Caki2 (cell line): ENCODE measurements around the gene DSC3. TPM values are rescaled to one million over a fixed set of nuclear protein-coding genes. Genes with fewer than 3 reads are reported as not detected.

Source experiments
- total RNA-seq: library from RNA; depleted of rRNA; stranded (reverse); fragments of >200 nt; shearing (Covaris generic); gene quantifications from 2 replicates; pipeline ENCODE4 v1.2.3, GENCODE V29; 2014; ENCODE audit warnings: low replicate concordance; rRNA removed

The DSC3 gene
- total RNA-seq, 1 experiment from 2014 or later, result not detected

Other genes starting within 250 kb of the DSC3 start
- gene DSC2, start 59.7 kb upstream of the DSC3 start, total RNA-seq, result 0.81 and 5.4 TPM in 2 replicates
- not detected in 2 replicates for gene DSC1, start 120.1 kb upstream of the DSC3 start, total RNA-seq